Right atrium auricular region (tissue), 2 donors: ENCODE data around the gene FAM13A. TPM values are rescaled to one million over a fixed set of nuclear protein-coding genes. Genes with fewer than 3 reads are reported as not detected.

Source experiments
- DNase-seq: peaks from one replicate; pipeline ENCODE4 v3.0.0-alpha.2; 2019; ENCODE audit warnings: low spot score
- H3K27ac ChIP-seq, 2 donors: fragments of 200-600 bp; sonication (generic); 1 replicate in 1 of 2; 2 replicates in 1 of 2; pipeline ENCODE4 v1.5.1; 2016 to 2019
- H3K27me3 ChIP-seq, 2 donors: fragments of 200-600 bp; sonication (generic); one replicate each; pipeline versions ENCODE4 v1.5.1 to v1.6.0; 2017 to 2019
- H3K36me3 ChIP-seq: fragments of 200-600 bp; sonication (generic); one replicate; pipeline ENCODE4 v1.5.1; 2016
- H3K4me1 ChIP-seq, 2 donors: fragments of 200-600 bp; sonication (generic); one replicate each; pipeline versions ENCODE4 v1.5.1 to v1.6.0; 2017 to 2019
- H3K4me3 ChIP-seq, 2 donors: fragments of 200-600 bp; sonication (generic); 1 replicate in 1 of 2; 2 replicates in 1 of 2; pipeline ENCODE4 v1.5.1; 2017 to 2019; ENCODE audit warnings: mild to moderate bottlenecking in 1 of 2, moderate library complexity in 1 of 2
- H3K9me3 ChIP-seq, 2 donors: fragments of 200-600 bp; sonication (generic); one replicate each; pipeline ENCODE4 v1.5.1; 2019
- total RNA-seq, 2 donors: library from RNA; depleted of rRNA; stranded (reverse); fragments of >200 nt; gene quantifications; one replicate each; pipeline ENCODE4 v1.1.0, GENCODE V29; 2016
- TF ChIP-seq, protein P1 (sequence below), 2 donors: fragments of 200-600 bp; sonication (generic); IDR thresholded peaks; one replicate each; pipeline ENCODE4 v1.5.1; 2019; ENCODE audit warnings: antibody characterized with exemption in 2 of 2

FAM13A gene
- total RNA-seq, 2 donors from 2014 or later, result 8.1 to 13.6 TPM

DNA sequence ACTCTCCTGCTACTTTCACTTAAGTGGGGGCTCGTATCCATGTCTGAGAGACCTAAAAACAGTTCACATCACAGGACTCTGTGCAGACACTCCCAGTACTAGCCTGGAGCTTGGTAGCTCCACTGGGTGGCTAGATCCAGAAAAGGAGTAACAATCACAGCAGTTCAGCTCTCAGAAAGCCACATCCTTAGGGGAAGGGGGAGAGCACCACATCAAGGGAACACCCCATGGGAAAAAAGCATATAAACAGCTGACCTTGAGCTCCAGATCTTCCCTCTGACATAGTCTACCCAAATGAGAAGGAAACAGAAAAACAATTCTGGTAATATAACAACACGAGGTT is 175.8 kb downstream of the FAM13A start:
- H3K4me1 ChIP-seq, result no peaks in the 10 kb centered on the region
- H3K36me3 ChIP-seq, result no peaks in the 10 kb centered on the region
- TF ChIP-seq, protein P1, sequence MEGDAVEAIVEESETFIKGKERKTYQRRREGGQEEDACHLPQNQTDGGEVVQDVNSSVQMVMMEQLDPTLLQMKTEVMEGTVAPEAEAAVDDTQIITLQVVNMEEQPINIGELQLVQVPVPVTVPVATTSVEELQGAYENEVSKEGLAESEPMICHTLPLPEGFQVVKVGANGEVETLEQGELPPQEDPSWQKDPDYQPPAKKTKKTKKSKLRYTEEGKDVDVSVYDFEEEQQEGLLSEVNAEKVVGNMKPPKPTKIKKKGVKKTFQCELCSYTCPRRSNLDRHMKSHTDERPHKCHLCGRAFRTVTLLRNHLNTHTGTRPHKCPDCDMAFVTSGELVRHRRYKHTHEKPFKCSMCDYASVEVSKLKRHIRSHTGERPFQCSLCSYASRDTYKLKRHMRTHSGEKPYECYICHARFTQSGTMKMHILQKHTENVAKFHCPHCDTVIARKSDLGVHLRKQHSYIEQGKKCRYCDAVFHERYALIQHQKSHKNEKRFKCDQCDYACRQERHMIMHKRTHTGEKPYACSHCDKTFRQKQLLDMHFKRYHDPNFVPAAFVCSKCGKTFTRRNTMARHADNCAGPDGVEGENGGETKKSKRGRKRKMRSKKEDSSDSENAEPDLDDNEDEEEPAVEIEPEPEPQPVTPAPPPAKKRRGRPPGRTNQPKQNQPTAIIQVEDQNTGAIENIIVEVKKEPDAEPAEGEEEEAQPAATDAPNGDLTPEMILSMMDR (IDR thresholded peaks at IDR 0.05), result no peak
- no peak for DNase-seq
- no peaks in the 10 kb centered on the region for H3K27me3 ChIP-seq
- H3K9me3 ChIP-seq, result no peaks in the 10 kb centered on the region
- H3K4me3 ChIP-seq, result no peak overlapping the region
- no peak overlapping the region for H3K27ac ChIP-seq

DNA sequence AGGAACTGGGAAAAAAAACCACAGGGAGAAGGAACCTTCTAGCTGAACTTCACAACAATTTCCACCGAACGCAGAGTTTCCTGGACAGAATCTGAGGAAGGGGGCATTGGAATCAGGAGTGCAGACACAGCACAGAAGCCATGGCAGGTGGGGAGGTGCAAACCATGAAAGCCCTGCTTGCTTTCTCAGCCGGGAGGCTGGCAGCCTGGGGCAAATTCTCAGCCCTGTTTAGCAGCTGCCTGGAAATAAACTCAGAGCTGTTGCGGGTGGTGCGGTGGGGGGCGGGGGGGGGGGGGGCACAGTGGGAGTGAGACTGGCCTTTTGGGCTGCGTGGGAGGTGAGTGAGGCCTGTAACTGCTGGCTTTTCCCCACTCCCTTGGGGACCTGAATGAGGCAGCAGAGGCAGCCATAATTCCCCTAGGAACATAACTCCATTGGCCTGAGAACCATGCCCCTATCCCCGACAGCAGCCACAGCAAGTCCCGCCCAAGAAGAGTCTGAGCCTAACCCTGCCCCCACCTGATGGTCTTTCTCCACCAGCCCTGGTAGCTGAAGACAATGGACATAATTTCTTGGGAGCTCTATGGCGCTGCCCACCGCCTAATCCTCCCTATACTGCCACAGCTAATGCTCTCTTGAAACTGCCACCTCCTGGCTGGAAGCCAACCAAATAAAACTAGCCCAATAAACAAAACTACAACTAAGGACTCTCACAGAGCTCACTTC is 176.3 kb downstream of the FAM13A start:
- Histone ChIP-seq H3K4me1 (no peaks in the 10 kb centered on the region), H3K36me3 (no peaks in the 10 kb centered on the region), H3K9me3 (no peaks in the 10 kb centered on the region), H3K4me3 (no peak overlapping the region), H3K27me3 (no peaks in the 10 kb centered on the region), H3K27ac (no peak overlapping the region)
- TF ChIP-seq, protein P1 (IDR thresholded peaks at IDR 0.05), result no peak
- no peak for DNase-seq

DNA sequence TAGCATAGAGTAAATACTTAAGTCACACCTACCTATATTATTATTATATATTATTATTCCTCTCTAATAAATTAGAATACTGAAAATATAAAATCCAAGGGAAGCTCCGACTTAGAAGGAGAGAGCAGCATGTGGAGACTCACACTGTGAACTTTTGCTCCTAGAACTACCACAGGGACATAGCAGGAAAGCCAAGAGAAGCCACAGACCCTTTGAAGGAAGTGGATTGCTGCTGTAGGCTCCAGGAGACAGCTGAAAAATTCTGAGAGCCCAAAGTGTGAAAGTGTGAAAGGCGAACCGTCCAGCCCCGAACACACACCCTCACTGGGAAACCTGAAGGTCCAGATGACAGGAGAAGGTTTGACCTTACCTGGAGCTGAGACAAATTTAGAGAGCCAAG is 177.0 kb downstream of the FAM13A start:
- H3K4me3 ChIP-seq, result no peak overlapping the region
- no peaks in the 10 kb centered on the region for H3K9me3 ChIP-seq
- H3K4me1 ChIP-seq, result no peaks in the 10 kb centered on the region
- no peaks in the 10 kb centered on the region for H3K27me3 ChIP-seq
- H3K36me3 ChIP-seq, result no peaks in the 10 kb centered on the region
- TF ChIP-seq, protein P1 (IDR thresholded peaks at IDR 0.05), result no peak
- H3K27ac ChIP-seq, result no peak overlapping the region
- DNase-seq, result no peak

DNA sequence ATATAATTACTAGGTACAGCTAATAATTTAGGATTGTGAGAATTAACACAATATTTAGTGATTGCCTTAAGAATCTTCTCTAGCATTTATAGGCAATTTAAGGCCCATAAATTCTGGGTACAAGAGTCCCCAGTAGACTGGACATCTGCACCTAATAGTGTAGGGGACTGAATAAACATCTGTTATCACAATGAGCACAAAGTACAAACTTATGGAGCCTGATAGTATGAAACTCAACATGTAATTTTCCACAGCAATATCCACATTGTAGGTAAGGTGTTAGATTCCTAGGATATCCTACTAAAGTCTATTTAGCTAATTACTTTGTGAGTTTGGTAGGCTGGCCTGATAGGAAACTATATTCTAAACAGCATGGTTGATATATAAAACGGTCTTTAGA is 178.3 kb downstream of the FAM13A start:
- no peaks in the 10 kb centered on the region for H3K36me3 ChIP-seq
- no peak overlapping the region for H3K27ac ChIP-seq
- no peak overlapping the region for H3K4me3 ChIP-seq
- TF ChIP-seq, protein P1 (IDR thresholded peaks at IDR 0.05), result no peak
- H3K9me3 ChIP-seq, result no peaks in the 10 kb centered on the region
- no peaks in the 10 kb centered on the region for H3K27me3 ChIP-seq
- no peak for DNase-seq
- H3K4me1 ChIP-seq, result no peaks in the 10 kb centered on the region

DNA sequence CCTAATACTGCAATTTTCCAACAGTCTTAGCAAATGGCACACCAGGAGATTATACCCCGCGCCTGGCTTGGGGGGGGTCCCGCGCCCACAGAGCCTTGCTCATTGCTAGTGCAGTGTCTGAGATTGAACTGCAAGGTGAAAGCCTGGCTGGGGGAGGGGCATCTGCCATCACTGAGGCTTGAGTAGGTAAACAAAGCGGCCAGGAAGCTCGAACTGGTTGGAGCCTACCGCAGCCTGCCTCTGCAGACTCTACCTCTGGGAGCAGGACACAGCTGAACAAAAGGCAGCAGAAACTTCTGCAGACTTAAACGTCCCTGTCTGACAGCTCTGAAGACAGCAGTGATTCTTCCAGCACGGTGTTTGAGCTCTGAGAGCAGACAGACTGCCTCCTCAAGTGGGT is 186.6 kb downstream of the FAM13A start:
- Histone ChIP-seq H3K4me1 (no peaks in the 10 kb centered on the region), H3K9me3 (no peaks in the 10 kb centered on the region), H3K27me3 (no peaks in the 10 kb centered on the region), H3K4me3 (no peak overlapping the region), H3K27ac (no peak overlapping the region), H3K36me3 (no peaks in the 10 kb centered on the region)
- TF ChIP-seq, protein P1 (IDR thresholded peaks at IDR 0.05), result no peak
- DNase-seq, result no peak

DNA sequence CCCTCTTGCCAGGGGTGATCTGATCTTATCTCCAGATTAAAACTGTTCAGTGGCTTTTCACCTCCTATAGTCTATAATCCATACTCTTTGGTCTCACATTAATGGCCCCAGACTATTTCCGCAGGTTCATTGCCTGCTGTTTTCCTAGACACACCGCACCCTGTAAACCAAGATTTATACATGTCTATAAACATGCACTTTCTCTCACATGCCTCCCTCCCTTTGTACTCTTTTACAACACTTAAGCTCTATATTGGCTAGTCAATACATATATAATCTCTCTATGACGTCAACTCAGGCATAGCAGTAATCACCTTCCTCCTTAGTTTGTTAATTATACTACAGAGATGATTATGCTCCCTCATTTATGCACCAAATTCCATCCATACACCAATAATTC is 188.5 kb downstream of the FAM13A start:
- Histone ChIP-seq H3K4me1 (no peaks in the 10 kb centered on the region), H3K9me3 (no peaks in the 10 kb centered on the region), H3K27ac (no peak overlapping the region), H3K36me3 (no peaks in the 10 kb centered on the region), H3K4me3 (no peak overlapping the region), H3K27me3 (no peaks in the 10 kb centered on the region)
- TF ChIP-seq, protein P1 (IDR thresholded peaks at IDR 0.05), result no peak
- DNase-seq, result no peak
